ENCODE measurements around the gene SLC28A1. TPM values are rescaled to one million over a fixed set of nuclear protein-coding genes. Genes with fewer than 3 reads are reported as not detected.
A peak's percentile ranks its signal among the peaks of the same experiment; 100 is the strongest.

SLC28A1 gene
- total RNA-seq, 3 donors from 2014 or later (not counting 1 experiment from before 2014, with no cell fraction given) = not detected

- no peaks in the 10 kb centered on the region for H3K9me3 ChIP-seq (ENCODE audit: control insufficient read depth, insufficient read depth, low read length)
- peak; percentile 71 to 73 for DNase-seq
- no peaks in the 10 kb centered on the region for H3K36me3 Mint-ChIP-seq
- ATAC-seq = peak; percentile 16 to 27 (median 23)
- TF ChIP-seq, protein P1, sequence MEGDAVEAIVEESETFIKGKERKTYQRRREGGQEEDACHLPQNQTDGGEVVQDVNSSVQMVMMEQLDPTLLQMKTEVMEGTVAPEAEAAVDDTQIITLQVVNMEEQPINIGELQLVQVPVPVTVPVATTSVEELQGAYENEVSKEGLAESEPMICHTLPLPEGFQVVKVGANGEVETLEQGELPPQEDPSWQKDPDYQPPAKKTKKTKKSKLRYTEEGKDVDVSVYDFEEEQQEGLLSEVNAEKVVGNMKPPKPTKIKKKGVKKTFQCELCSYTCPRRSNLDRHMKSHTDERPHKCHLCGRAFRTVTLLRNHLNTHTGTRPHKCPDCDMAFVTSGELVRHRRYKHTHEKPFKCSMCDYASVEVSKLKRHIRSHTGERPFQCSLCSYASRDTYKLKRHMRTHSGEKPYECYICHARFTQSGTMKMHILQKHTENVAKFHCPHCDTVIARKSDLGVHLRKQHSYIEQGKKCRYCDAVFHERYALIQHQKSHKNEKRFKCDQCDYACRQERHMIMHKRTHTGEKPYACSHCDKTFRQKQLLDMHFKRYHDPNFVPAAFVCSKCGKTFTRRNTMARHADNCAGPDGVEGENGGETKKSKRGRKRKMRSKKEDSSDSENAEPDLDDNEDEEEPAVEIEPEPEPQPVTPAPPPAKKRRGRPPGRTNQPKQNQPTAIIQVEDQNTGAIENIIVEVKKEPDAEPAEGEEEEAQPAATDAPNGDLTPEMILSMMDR (IDR thresholded peaks at IDR 0.05) = no peak
- H3K27me3 Mint-ChIP-seq (ENCODE audit: low read depth in 2 of 2) = no peaks in the 10 kb centered on the region
- H3K9me3 Mint-ChIP-seq = no peaks in the 10 kb centered on the region
- H3K4me3 ChIP-seq (ENCODE audit: low read length) = peak within 1 kb of the TSS; percentile 82
- H3K27ac ChIP-seq (ENCODE audit: low read length) = peak within 1 kb of the TSS; percentile 100
- no peaks in the 10 kb centered on the region for H3K36me3 ChIP-seq (ENCODE audit: control insufficient read depth, insufficient read depth, low read length)
- H3K27me3 ChIP-seq (ENCODE audit: control insufficient read depth, insufficient read depth, low read length) = no peaks in the 10 kb centered on the region
- peaks cover 19% of the 10 kb centered on the region for H3K4me1 ChIP-seq (ENCODE audit: control insufficient read depth, insufficient read depth, low read length)
- H3K27ac Mint-ChIP-seq = peak within 1 kb of the TSS; percentile 90
- intact Hi-C loops (cut with micrococcal nuclease) = loop anchor here (2.0 to 10.0 kb wide), 4 partner anchors 53 to 813 kb away; partner anchors contain the start of genes KLHL25 and ZNF592
- WGBS (ENCODE audit: insufficient coverage) = under 1% methylated on average over 95 of the region's 95 CpGs
- H3K4me1 Mint-ChIP-seq = peaks cover 30 to 33% of the 10 kb centered on the region in 2 donors
- H3K4me3 Mint-ChIP-seq = peak within 1 kb of the TSS; percentile 97
These were observed 97.3 kb downstream of the SLC28A1 start, which contains the start of gene PDE8A for GRCh38 chr15:84981711-84982300. TSS of gene PDE8A (plus strand) at chr15:84981856. CDS start at chr15:84982163, 307 bp downstream.

GRCh38 chr15:84982301-84982920 lies 97.9 kb downstream of the SLC28A1 start:
- Histone ChIP-seq H3K27ac (ENCODE audit: low read length) (peak overlapping the region; percentile 72), H3K27me3 (ENCODE audit: control insufficient read depth, insufficient read depth, low read length) (no peaks in the 10 kb centered on the region), H3K36me3 (ENCODE audit: control insufficient read depth, insufficient read depth, low read length) (no peaks in the 10 kb centered on the region), H3K9me3 (ENCODE audit: control insufficient read depth, insufficient read depth, low read length) (no peaks in the 10 kb centered on the region), H3K4me3 (ENCODE audit: low read length) (peak overlapping the region; percentile 51), H3K4me1 (ENCODE audit: control insufficient read depth, insufficient read depth, low read length) (peaks cover 19% of the 10 kb centered on the region)
- WGBS (ENCODE audit: insufficient coverage) = 1% methylated on average over 44 of the region's 46 CpGs
- intact Hi-C loops (cut with micrococcal nuclease) = loop anchor here (5.0 to 10.0 kb wide), 3 partner anchors 52 to 350 kb away; partner anchors contain the start of gene ZNF592
- peak overlapping the region; percentile 94 for H3K4me3 Mint-ChIP-seq
- TF ChIP-seq, protein P1 (IDR thresholded peaks at IDR 0.05) = no peak
- peak in 1 of 3 donors; percentile 5 for ATAC-seq
- DNase-seq = peak; percentile 56 to 80
- no peaks in the 10 kb centered on the region for H3K9me3 Mint-ChIP-seq
- H3K36me3 Mint-ChIP-seq = no peaks in the 10 kb centered on the region
- H3K4me1 Mint-ChIP-seq = peaks cover 30 to 33% of the 10 kb centered on the region in 2 donors
- peak overlapping the region; percentile 84 to 90 for H3K27ac Mint-ChIP-seq
- H3K27me3 Mint-ChIP-seq (ENCODE audit: low read depth in 2 of 2) = no peaks in the 10 kb centered on the region

DNA sequence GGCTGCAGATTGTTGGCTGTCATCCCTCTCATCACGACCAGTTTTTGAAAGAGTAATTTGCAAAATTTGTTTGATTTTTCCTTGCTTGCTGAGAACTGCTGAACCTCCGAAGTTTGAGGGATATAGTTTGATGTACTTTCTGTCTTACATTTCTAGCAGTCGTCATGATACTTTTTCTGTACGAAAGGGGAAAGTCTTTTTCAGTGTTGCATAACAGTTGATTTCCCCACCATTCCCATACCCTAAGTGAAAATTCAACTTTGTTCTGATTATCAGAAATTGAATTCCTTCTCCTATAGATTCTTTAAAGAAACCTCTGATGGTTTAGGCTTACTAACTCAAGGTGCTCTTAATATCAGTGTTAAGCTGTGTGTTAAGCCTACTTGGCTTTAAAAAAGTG lies 98.8 kb downstream of the SLC28A1 start:
- intact Hi-C loops (cut with micrococcal nuclease) = loop anchor here (5.0 to 10.0 kb wide), 3 partner anchors 52 to 351 kb away; partner anchors contain the start of gene ZNF592
- Mint-ChIP-seq H3K27ac (peak overlapping the region; percentile 84 to 90), H3K4me3 (peak overlapping the region; percentile 55), H3K9me3 (no peaks in the 10 kb centered on the region), H3K36me3 (no peaks in the 10 kb centered on the region), H3K4me1 (peaks cover 33 to 36% of the 10 kb centered on the region in 2 donors), H3K27me3 (ENCODE audit: low read depth in 2 of 2) (no peaks in the 10 kb centered on the region)
- ATAC-seq = no peak
- Histone ChIP-seq H3K4me3 (ENCODE audit: low read length) (no peak overlapping the region), H3K27me3 (ENCODE audit: control insufficient read depth, insufficient read depth, low read length) (no peaks in the 10 kb centered on the region), H3K36me3 (ENCODE audit: control insufficient read depth, insufficient read depth, low read length) (no peaks in the 10 kb centered on the region), H3K9me3 (ENCODE audit: control insufficient read depth, insufficient read depth, low read length) (no peaks in the 10 kb centered on the region), H3K4me1 (ENCODE audit: control insufficient read depth, insufficient read depth, low read length) (peaks cover 19% of the 10 kb centered on the region), H3K27ac (ENCODE audit: low read length) (no peak overlapping the region)
- DNase-seq = no peak
- 83% methylated on average over 4 of the region's 4 CpGs for WGBS (ENCODE audit: insufficient coverage)
- TF ChIP-seq, protein P1 (IDR thresholded peaks at IDR 0.05) = no peak
